H9 (cell line): ENCODE measurements around the gene DIP2C. TPM values are rescaled to one million over a fixed set of nuclear protein-coding genes. Genes with fewer than 3 reads are reported as not detected.

Source experiments
- DNase-seq: peaks from one replicate; pipeline ENCODE4 v3.0.0-alpha.2; 2017
- H2AFZ ChIP-seq: one replicate; pipeline ENCODE4 v1.6.1; 2013; ENCODE audit warnings: mild to moderate bottlenecking, low read length, control low read depth, moderate library complexity
- H2AK5ac ChIP-seq: 2 replicates; pipeline ENCODE4 v1.6.1; 2013; ENCODE audit warnings: low read length, control low read depth, mixed read lengths; ENCODE audit not compliant: insufficient read length
- H2BK120ac ChIP-seq: one replicate; pipeline ENCODE4 v1.6.1; 2013; ENCODE audit warnings: low read depth, mild to moderate bottlenecking, low read length, control low read depth, inconsistent platforms; ENCODE audit not compliant: poor library complexity, severe bottlenecking
- H2BK12ac ChIP-seq: 2 replicates; pipeline ENCODE4 v1.6.1; 2013; ENCODE audit warnings: low read length, control low read depth, mixed read lengths, low read depth; ENCODE audit not compliant: insufficient read length
- H2BK15ac ChIP-seq: 2 replicates; pipeline ENCODE4 v1.6.1; 2013; ENCODE audit warnings: low read depth, low read length, control low read depth
- H2BK20ac ChIP-seq: one replicate; pipeline ENCODE4 v1.6.1; 2013; ENCODE audit warnings: low read depth, mild to moderate bottlenecking, low read length, control low read depth, inconsistent platforms; ENCODE audit not compliant: poor library complexity, severe bottlenecking
- H2BK5ac ChIP-seq: 2 replicates; pipeline ENCODE4 v1.6.1; 2013; ENCODE audit warnings: low read length, control low read depth, mixed read lengths; ENCODE audit not compliant: insufficient read length
- H3K14ac ChIP-seq: 2 replicates; pipeline ENCODE4 v1.6.1; 2013; ENCODE audit warnings: low read length, control low read depth; ENCODE audit not compliant: insufficient read depth
- H3K18ac ChIP-seq: 2 replicates; pipeline ENCODE4 v1.6.1; 2013; ENCODE audit warnings: low read depth, mild to moderate bottlenecking, mixed read lengths, low read length, control low read depth; ENCODE audit not compliant: insufficient read length
- H3K23ac ChIP-seq: 2 replicates; pipeline ENCODE4 v1.6.1; 2013; ENCODE audit warnings: low read length, control low read depth, mixed read lengths, low read depth; ENCODE audit not compliant: insufficient read length
- H3K23me2 ChIP-seq: 2 replicates; pipeline ENCODE4 v1.6.1; 2013; ENCODE audit warnings: low read depth, mild to moderate bottlenecking, mixed read lengths, low read length, control low read depth; ENCODE audit not compliant: insufficient read length, poor library complexity, severe bottlenecking
- H3K27ac ChIP-seq: 2 replicates; pipeline ENCODE4 v1.5.1; 2013; ENCODE audit warnings: low read length, control low read depth, mixed read lengths, low read depth; ENCODE audit not compliant: insufficient read length
- H3K27me3 ChIP-seq: 2 replicates; pipeline ENCODE4 v1.6.1; 2013; ENCODE audit warnings: low read length, control low read depth, inconsistent platforms; ENCODE audit not compliant: insufficient read depth
- H3K4ac ChIP-seq: 2 replicates; pipeline ENCODE4 v1.6.1; 2013; ENCODE audit warnings: low read depth, mild to moderate bottlenecking, control low read depth, inconsistent platforms, low read length, moderate library complexity
- H3K4me1 ChIP-seq: 2 replicates; pipeline ENCODE4 v1.6.1; 2013; ENCODE audit warnings: low read length, control low read depth, inconsistent platforms; ENCODE audit not compliant: insufficient read depth
- H3K4me2 ChIP-seq: 2 replicates; pipeline ENCODE4 v1.6.1; 2013; ENCODE audit warnings: low read length, control low read depth, mixed read lengths; ENCODE audit not compliant: insufficient read length, insufficient read depth
- H3K56ac ChIP-seq: 2 replicates; pipeline ENCODE4 v1.6.1; 2013; ENCODE audit warnings: low read depth, mild to moderate bottlenecking, mixed read lengths, low read length, control low read depth; ENCODE audit not compliant: insufficient read length
- H3K79me1 ChIP-seq: 2 replicates; pipeline ENCODE4 v1.6.1; 2013; ENCODE audit warnings: low read depth, mild to moderate bottlenecking, moderate library complexity, low read length, control low read depth, inconsistent platforms; ENCODE audit not compliant: insufficient read depth, poor library complexity, severe bottlenecking
- H3K79me2 ChIP-seq: 2 replicates; pipeline ENCODE4 v1.6.1; 2013; ENCODE audit warnings: low read length, control low read depth, inconsistent platforms; ENCODE audit not compliant: insufficient read depth
- H3K9ac ChIP-seq: 2 replicates; pipeline ENCODE4 v1.6.1; 2013; ENCODE audit warnings: low read length, control low read depth, mixed read lengths; ENCODE audit not compliant: insufficient read length; ENCODE audit errors: extremely low read depth
- H3K9me3 ChIP-seq: one replicate; pipeline ENCODE4 v1.6.1; 2013; ENCODE audit warnings: low read depth, low read length, inconsistent platforms; ENCODE audit not compliant: control insufficient read depth
- H3T11ph ChIP-seq: one replicate; pipeline ENCODE4 v1.6.1; 2013; ENCODE audit warnings: mild to moderate bottlenecking, low read length, control low read depth, inconsistent platforms
- H4K20me1 ChIP-seq: one replicate; pipeline ENCODE4 v1.6.1; 2013; ENCODE audit not compliant: control insufficient read depth, insufficient read length, insufficient read depth
- H4K5ac ChIP-seq: 2 replicates; pipeline ENCODE4 v1.6.1; 2013; ENCODE audit warnings: low read depth, mild to moderate bottlenecking, mixed read lengths, low read length, control low read depth; ENCODE audit not compliant: insufficient read length
- H4K8ac ChIP-seq: replicated peaks from 2 replicates; pipeline ENCODE4 v1.6.1; 2013; ENCODE audit warnings: low read length, control low read depth, mixed read lengths, low read depth; ENCODE audit not compliant: insufficient read length
- H4K91ac ChIP-seq: 2 replicates; pipeline ENCODE4 v1.6.1; 2013; ENCODE audit warnings: low read depth, mild to moderate bottlenecking, moderate library complexity, mixed read lengths, low read length, control low read depth; ENCODE audit not compliant: insufficient read length
- H3K27ac Mint-ChIP-seq, 3 experiments: 2 replicates in 2 of 3; 3 replicates in 1 of 3; pipeline ENCODE4 v1.8.0; 2020 to 2021; ENCODE audit warnings: mixed read lengths in 3 of 3, mild to moderate bottlenecking in 1 of 3, moderate library complexity in 1 of 3
- H3K27me3 Mint-ChIP-seq: 2 replicates; pipeline ENCODE4 v1.8.0; 2021; ENCODE audit warnings: low read depth, mild to moderate bottlenecking, moderate library complexity, mixed read lengths
- H3K36me3 Mint-ChIP-seq, 3 experiments: 2 replicates in 2 of 3; 3 replicates in 1 of 3; pipeline ENCODE4 v1.8.0; 2020 to 2021; ENCODE audit warnings: low read depth in 3 of 3, mixed read lengths in 3 of 3; ENCODE audit not compliant: insufficient read depth in 1 of 3
- H3K4me1 Mint-ChIP-seq, 2 experiments: 2 replicates each; pipeline ENCODE4 v1.8.0; 2020; ENCODE audit warnings: mixed read lengths in 2 of 2
- H3K4me3 Mint-ChIP-seq, 2 experiments: 2 replicates in 1 of 2; 3 replicates in 1 of 2; pipeline ENCODE4 v1.8.0; 2020 to 2021; ENCODE audit warnings: mild to moderate bottlenecking in 2 of 2, mixed read lengths in 2 of 2, moderate library complexity in 1 of 2
- H3K9me3 Mint-ChIP-seq, 2 experiments: 2 replicates in 1 of 2; 3 replicates in 1 of 2; pipeline ENCODE4 v1.8.0; 2020; ENCODE audit warnings: mild to moderate bottlenecking in 2 of 2, mixed read lengths in 2 of 2, moderate library complexity in 1 of 2
- CTCF ChIP-seq: fragments of 200-600 bp; sonication (generic); conservative IDR thresholded peaks from 3 replicates; pipeline ENCODE4 v1.8.0; 2021; ENCODE audit warnings: antibody characterized with exemption, mild to moderate bottlenecking
- WGBS: extraction: QIAGEN DNeasy Blood & Tissue Kit; methylation state at CpG from one replicate; pipeline ENCODE4 v1.1.7; 2013; ENCODE audit warnings: missing lambda C conversion rate, low lambda C conversion rate, mixed read lengths; ENCODE audit not compliant: insufficient read length; ENCODE audit errors: extremely low coverage; 5-methylcytosine and 5-hydroxymethylcytosine counted together
- total RNA-seq: library from RNA; stranded (reverse); gene quantifications from 2 replicates; pipeline ENCODE4 v1.2.1, GENCODE V29; 2021

Gene DIP2C
- total RNA-seq, 1 experiment from 2014 or later = 7.9 TPM

- no peak overlapping the region for H3K27ac ChIP-seq
- Mint-ChIP-seq H3K27me3 (no peaks in the 10 kb centered on the region), H3K27ac (peak overlapping the region in 1 of 3 experiments; percentile 10; a peak in 1 of 7 replicates), H3K4me1 (peaks cover 9 to 10% of the 10 kb centered on the region in 2 experiments), H3K4me3 (no peak overlapping the region), H3K36me3 (peaks cover 5 to 17% (median 8%) of the 10 kb centered on the region in 3 experiments; a peak in 6 of 7 replicates), H3K9me3 (no peaks in the 10 kb centered on the region)
- H2BK15ac ChIP-seq = no peak overlapping the region
- H3T11ph ChIP-seq = no peak overlapping the region
- H3K4me1 ChIP-seq = peaks cover 2% of the 10 kb centered on the region; the same call in 1 of the 2 replicates
- no peak overlapping the region for H3K4ac ChIP-seq
- H3K79me1 ChIP-seq = no peaks in the 10 kb centered on the region
- no peak overlapping the region for H3K14ac ChIP-seq
- H3K4me2 ChIP-seq = no peak overlapping the region
- no peaks in the 10 kb centered on the region for H4K20me1 ChIP-seq
- no peaks in the 10 kb centered on the region for H3K27me3 ChIP-seq
- no peaks in the 10 kb centered on the region for H3K9me3 ChIP-seq
- TF ChIP-seq CTCF = no peak
- no peak overlapping the region for H3K18ac ChIP-seq
- no peak overlapping the region for H2BK5ac ChIP-seq
- no peaks in the 10 kb centered on the region for H3K23me2 ChIP-seq
- no peak overlapping the region for H4K5ac ChIP-seq
- H3K79me2 ChIP-seq = no peaks in the 10 kb centered on the region
- no CpG with 5 or more reads among the region's 8 CpGs for WGBS
- H3K23ac ChIP-seq = no peak overlapping the region
- no peak for DNase-seq
- no peak overlapping the region for H2BK20ac ChIP-seq
- no peak overlapping the region for H4K8ac ChIP-seq
- no peak overlapping the region for H4K91ac ChIP-seq
- peak overlapping the region; percentile 16 for H3K9ac ChIP-seq
- no peak overlapping the region for H2BK12ac ChIP-seq
- no peak overlapping the region for H2BK120ac ChIP-seq
- no peak overlapping the region for H2AFZ ChIP-seq
- no peak overlapping the region for H2AK5ac ChIP-seq
- no peak overlapping the region for H3K56ac ChIP-seq
Measured at GRCh38 chr10:283140-283479, 406.4 kb downstream of the DIP2C start.
